Hepatocyte (in vitro differentiated cells): ENCODE measurements around the gene POLR2L. TPM values are rescaled to one million over a fixed set of nuclear protein-coding genes. Genes with fewer than 3 reads are reported as not detected.

Source experiments
- DNase-seq: peaks from one replicate; pipeline ENCODE4 v3.0.0-alpha.2; 2016; ENCODE audit warnings: low spot score
- H2AFZ ChIP-seq: fragments of 200-600 bp; sonication (generic); 2 replicates; pipeline ENCODE4 v1.6.0; 2016; ENCODE audit warnings: antibody characterized with exemption, mild to moderate bottlenecking
- H3K27ac ChIP-seq: fragments of 200-600 bp; sonication (generic); 2 replicates; pipeline ENCODE4 v1.5.1; 2016; ENCODE audit warnings: mild to moderate bottlenecking
- H3K27me3 ChIP-seq: fragments of 200-600 bp; sonication (generic); 2 replicates; pipeline ENCODE4 v1.6.1; 2016
- H3K36me3 ChIP-seq: fragments of 200-600 bp; sonication (generic); replicated peaks from 2 replicates; pipeline ENCODE4 v1.5.1; 2016; ENCODE audit warnings: low read depth; ENCODE audit not compliant: insufficient read depth
- H3K4me1 ChIP-seq: fragments of 200-600 bp; sonication (generic); 2 replicates; pipeline ENCODE4 v1.5.1; 2016; ENCODE audit warnings: mild to moderate bottlenecking, moderate library complexity; ENCODE audit not compliant: insufficient read depth
- H3K4me2 ChIP-seq: fragments of 200-600 bp; sonication (generic); 2 replicates; pipeline ENCODE4 v1.6.0; 2016
- H3K4me3 ChIP-seq: fragments of 200-600 bp; sonication (generic); 2 replicates; pipeline ENCODE4 v1.5.1; 2016; ENCODE audit warnings: mild to moderate bottlenecking
- H3K79me2 ChIP-seq: fragments of 200-600 bp; sonication (generic); 2 replicates; pipeline ENCODE4 v1.6.0; 2017; ENCODE audit warnings: mild to moderate bottlenecking
- H3K9me2 ChIP-seq: fragments of 200-600 bp; sonication (generic); replicated peaks from 2 replicates; pipeline ENCODE4 v1.6.0; 2017; ENCODE audit warnings: mild to moderate bottlenecking; ENCODE audit not compliant: insufficient read depth
- H3K9me3 ChIP-seq: fragments of 200-600 bp; sonication (generic); 2 replicates; pipeline ENCODE4 v1.5.1; 2016; ENCODE audit warnings: low read depth, mild to moderate bottlenecking
- H4K20me1 ChIP-seq: fragments of 200-600 bp; sonication (generic); 2 replicates; pipeline ENCODE4 v1.6.0; 2016; ENCODE audit warnings: mild to moderate bottlenecking; ENCODE audit not compliant: insufficient read depth, poor library complexity, severe bottlenecking
- EZH2 ChIP-seq: fragments of 200-600 bp; sonication (generic); IDR thresholded peaks from 2 replicates; pipeline ENCODE4 v1.6.1; 2016; ENCODE audit warnings: antibody characterized with exemption, mild to moderate bottlenecking, borderline replicate concordance
- EZH2phosphoT487 ChIP-seq: fragments of 200-600 bp; sonication (generic); IDR thresholded peaks from one replicate; pipeline ENCODE4 v1.6.1; 2018; ENCODE audit warnings: antibody characterized with exemption, mild to moderate bottlenecking, low read depth, moderate library complexity; ENCODE audit not compliant: unreplicated experiment, severe bottlenecking
- WGBS: methylation state at CpG from one replicate; pipeline ENCODE4 v1.1.6; 2016; ENCODE audit warnings: low lambda C conversion rate; ENCODE audit errors: missing lambda C conversion rate; 5-methylcytosine and 5-hydroxymethylcytosine counted together
- polyA plus RNA-seq: library from polyadenylated mRNA; unstranded; fragments of >200 nt; fragmentation: Nextera tagmentation; extraction: Ambion mirVana; gene quantifications from 2 replicates; pipeline ENCODE4 v1.2.1, GENCODE V29; 2016
- total RNA-seq: library from RNA; depleted of rRNA; stranded (reverse); fragments of >200 nt; gene quantifications from 2 replicates; pipeline ENCODE4 v1.2.3, GENCODE V29; 2014
- TF ChIP-seq, protein P1 (sequence below): fragments of 200-600 bp; sonication (generic); IDR thresholded peaks from 2 replicates; pipeline ENCODE4 v1.5.1; 2016; ENCODE audit warnings: antibody characterized with exemption, mild to moderate bottlenecking; ENCODE audit not compliant: poor library complexity

Gene POLR2L
- total and polyA plus RNA-seq, 2 experiments from 2014 or later: 38.0 to 372 TPM

DNA sequence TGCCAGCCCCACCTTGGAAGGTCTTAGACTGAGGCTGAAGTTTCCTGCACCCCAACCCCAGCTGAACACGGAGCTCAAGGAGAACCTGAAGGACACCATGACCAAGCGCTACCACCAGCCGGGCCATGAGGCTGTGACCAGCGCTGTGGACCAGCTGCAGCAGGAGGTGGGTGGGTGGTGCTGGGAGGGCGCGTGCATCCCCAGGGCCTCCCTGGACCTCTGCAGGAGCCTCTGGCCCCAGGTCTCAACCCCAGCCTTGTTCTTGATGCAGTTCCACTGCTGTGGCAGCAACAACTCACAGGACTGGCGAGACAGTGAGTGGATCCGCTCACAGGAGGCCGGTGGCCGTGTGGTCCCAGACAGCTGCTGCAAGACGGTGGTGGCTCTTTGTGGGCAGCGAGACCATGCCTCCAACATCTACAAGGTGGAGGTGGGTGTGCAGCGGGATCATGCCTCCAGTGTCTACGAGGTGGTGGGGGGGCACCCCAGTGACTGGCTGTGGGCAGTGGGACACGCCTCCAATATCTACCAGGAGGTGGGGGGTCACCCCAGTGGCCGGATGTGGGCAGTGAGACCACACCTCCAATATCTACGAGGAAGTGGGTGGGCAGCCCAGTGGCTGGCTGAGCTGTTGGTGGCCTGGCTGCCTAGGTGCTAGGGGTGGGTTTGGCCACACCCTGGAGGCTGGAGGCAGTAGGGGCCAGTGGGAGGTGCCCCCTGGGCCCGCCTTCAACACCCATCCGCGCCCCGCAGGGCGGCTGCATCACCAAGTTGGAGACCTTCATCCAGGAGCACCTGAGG is 4.9 kb downstream of the POLR2L start:
- WGBS: 93% methylated on average over 22 of the region's 22 CpGs
- H3K36me3 ChIP-seq: no peaks in the 10 kb centered on the region
- H3K4me1 ChIP-seq: peaks cover 25% of the 10 kb centered on the region
- no peaks in the 10 kb centered on the region for H3K9me2 ChIP-seq
- no peak overlapping the region for H2AFZ ChIP-seq
- no peaks in the 10 kb centered on the region for H3K9me3 ChIP-seq
- no peak overlapping the region for H3K27ac ChIP-seq
- TF ChIP-seq, protein P1, sequence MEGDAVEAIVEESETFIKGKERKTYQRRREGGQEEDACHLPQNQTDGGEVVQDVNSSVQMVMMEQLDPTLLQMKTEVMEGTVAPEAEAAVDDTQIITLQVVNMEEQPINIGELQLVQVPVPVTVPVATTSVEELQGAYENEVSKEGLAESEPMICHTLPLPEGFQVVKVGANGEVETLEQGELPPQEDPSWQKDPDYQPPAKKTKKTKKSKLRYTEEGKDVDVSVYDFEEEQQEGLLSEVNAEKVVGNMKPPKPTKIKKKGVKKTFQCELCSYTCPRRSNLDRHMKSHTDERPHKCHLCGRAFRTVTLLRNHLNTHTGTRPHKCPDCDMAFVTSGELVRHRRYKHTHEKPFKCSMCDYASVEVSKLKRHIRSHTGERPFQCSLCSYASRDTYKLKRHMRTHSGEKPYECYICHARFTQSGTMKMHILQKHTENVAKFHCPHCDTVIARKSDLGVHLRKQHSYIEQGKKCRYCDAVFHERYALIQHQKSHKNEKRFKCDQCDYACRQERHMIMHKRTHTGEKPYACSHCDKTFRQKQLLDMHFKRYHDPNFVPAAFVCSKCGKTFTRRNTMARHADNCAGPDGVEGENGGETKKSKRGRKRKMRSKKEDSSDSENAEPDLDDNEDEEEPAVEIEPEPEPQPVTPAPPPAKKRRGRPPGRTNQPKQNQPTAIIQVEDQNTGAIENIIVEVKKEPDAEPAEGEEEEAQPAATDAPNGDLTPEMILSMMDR: no peak
- TF ChIP-seq EZH2phosphoT487 (no peak), EZH2 (no peak)
- peaks cover 34% of the 10 kb centered on the region for H4K20me1 ChIP-seq
- no peaks in the 10 kb centered on the region for H3K27me3 ChIP-seq
- H3K79me2 ChIP-seq: peaks cover 56% of the 10 kb centered on the region
- DNase-seq: no peak
- no peak overlapping the region for H3K4me2 ChIP-seq
- H3K4me3 ChIP-seq: no peak overlapping the region

DNA sequence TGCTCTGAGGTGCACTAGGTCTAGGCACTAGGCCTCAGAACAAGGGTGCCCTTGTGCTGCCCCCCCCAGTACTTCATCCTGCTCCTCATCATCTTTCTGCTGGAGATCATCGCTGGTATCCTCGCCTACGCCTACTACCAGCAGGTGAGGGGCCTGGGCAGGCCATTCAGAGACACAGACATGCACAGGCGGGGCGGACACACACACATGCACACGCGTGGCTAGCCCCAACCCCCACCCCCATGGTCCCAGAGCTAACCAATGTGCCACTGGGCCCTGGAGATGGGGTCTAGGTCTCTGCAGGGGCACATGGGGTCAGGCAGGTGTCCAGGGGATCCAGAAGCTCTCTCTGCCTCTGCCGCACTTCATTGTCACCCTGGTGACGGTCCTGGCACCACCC is 5.6 kb downstream of the POLR2L start:
- Histone ChIP-seq H3K9me2 (no peaks in the 10 kb centered on the region), H3K36me3 (no peaks in the 10 kb centered on the region), H3K79me2 (peaks cover 51% of the 10 kb centered on the region), H3K9me3 (no peaks in the 10 kb centered on the region), H3K4me3 (no peak overlapping the region), H3K4me1 (peaks cover 32% of the 10 kb centered on the region), H3K27me3 (no peaks in the 10 kb centered on the region), H2AFZ (no peak overlapping the region), H4K20me1 (peaks cover 28% of the 10 kb centered on the region), H3K27ac (no peak overlapping the region), H3K4me2 (no peak overlapping the region)
- WGBS: 88% methylated on average over 9 of the region's 9 CpGs
- no peak for DNase-seq
- TF ChIP-seq, protein P1: no peak
- no peak for TF ChIP-seq EZH2
- no peak for TF ChIP-seq EZH2phosphoT487

DNA sequence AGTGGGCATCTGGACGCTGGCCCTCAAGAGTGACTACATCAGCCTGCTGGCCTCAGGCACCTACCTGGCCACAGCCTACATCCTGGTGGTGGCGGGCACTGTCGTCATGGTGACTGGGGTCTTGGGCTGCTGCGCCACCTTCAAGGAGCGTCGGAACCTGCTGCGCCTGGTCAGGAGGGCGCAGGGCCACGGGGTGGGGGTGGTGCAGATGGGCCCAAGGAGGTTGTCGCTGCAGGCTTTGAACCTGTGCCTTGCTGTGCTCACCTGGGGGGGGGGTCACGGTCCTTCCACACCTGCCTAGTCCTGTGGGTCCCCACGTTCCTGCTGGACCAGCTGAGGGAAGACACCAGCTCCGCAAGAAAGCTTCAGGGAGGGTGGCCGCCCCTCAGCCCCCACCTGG is 6.1 kb downstream of the POLR2L start:
- no peaks in the 10 kb centered on the region for H3K9me2 ChIP-seq
- H3K36me3 ChIP-seq: no peaks in the 10 kb centered on the region
- H3K27ac ChIP-seq: no peak overlapping the region
- TF ChIP-seq EZH2phosphoT487 (no peak), EZH2 (no peak)
- TF ChIP-seq, protein P1: no peak
- peaks cover 26% of the 10 kb centered on the region for H4K20me1 ChIP-seq
- no peaks in the 10 kb centered on the region for H3K9me3 ChIP-seq
- H2AFZ ChIP-seq: no peak overlapping the region
- H3K4me3 ChIP-seq: no peak overlapping the region
- peaks cover 46% of the 10 kb centered on the region for H3K79me2 ChIP-seq
- peaks cover 31% of the 10 kb centered on the region for H3K4me1 ChIP-seq
- no peak for DNase-seq
- no peaks in the 10 kb centered on the region for H3K27me3 ChIP-seq
- H3K4me2 ChIP-seq: no peak overlapping the region
- 98% methylated on average over 14 of the region's 14 CpGs for WGBS
